ENCODE results near the gene DRC3. TPM values are rescaled to one million over a fixed set of nuclear protein-coding genes. Genes with fewer than 3 reads are reported as not detected.

The DRC3 gene
- total and polyA plus RNA-seq, 10 of the 15 experiments (the other 5 are each of a cell fraction or from before 2014, with no cell fraction given), result 0.18 to 2.3 (median 0.60) TPM; not detected in 3

DNA sequence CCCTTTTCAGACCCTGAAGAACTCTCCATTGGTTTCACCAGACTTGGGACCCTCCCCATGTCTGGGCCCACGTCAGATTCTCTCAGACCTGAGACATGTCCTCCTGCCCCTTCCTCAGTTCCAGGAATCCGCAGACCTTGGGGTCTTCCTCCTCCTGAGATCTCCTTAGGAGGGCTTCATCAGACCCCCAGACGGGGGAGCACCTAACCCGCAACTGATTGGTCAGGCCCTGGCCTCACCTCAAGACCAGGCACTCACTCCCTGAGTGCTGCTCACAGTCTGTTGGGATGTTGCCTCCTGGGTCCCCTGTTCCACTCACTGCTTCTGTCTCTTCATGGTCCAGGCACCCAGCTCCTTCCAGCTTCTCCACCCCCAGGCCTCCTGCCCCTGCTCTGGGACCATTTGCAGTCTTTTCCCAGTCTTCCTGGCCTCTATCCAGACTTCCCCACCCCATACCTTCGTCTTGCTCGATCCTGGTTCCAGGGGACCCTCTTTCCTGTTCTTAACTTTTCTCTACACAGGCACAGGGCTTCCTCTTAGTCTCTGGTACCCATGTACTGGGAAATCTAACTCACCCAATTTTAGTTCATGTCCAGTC is 67.7 kb downstream of the DRC3 start:
- ATAC-seq (no peak), FAIRE-seq (no peak), DNase-seq (ENCODE audit: low read depth, low spot score) (no peak)
- ChIA-PET RAD21 (ENCODE audit: unreplicated experiment) (no interaction called here), POLR2A (no interaction called here), SMC1A (ENCODE audit: uncharacterized antibody, unreplicated experiment) (no interaction called here), CTCF (no interaction called here)
- no TSS peak for BruUV-seq (replicated peaks)
- in situ Hi-C loops (cut with MboI), result no loop called here
- no peaks in the 10 kb centered on the region for H3K36me3 ChIP-seq (ENCODE audit: control insufficient read depth in 2 of 2, insufficient read depth in 2 of 2, low read length in 1 of 2)
- H4K20me1 ChIP-seq (ENCODE audit: control insufficient read depth, insufficient read depth), result no peaks in the 10 kb centered on the region
- 45% methylated on average over 6 of the region's 6 CpGs for WGBS (ENCODE audit: insufficient coverage, insufficient replicate concordance, low lambda C conversion rate, missing lambda C conversion rate)
- peaks cover 17% of the 10 kb centered on the region for H3K4me1 ChIP-seq (ENCODE audit: control insufficient read depth, insufficient read depth, low read length)
- H3K27me3 ChIP-seq (replicated peaks in 1 of 2; ENCODE audit: control insufficient read depth in 2 of 2, insufficient read depth in 2 of 2, low read length in 1 of 2), result no peaks in the 10 kb centered on the region
- H3K9me3 ChIP-seq (replicated peaks; ENCODE audit: control insufficient read depth, insufficient read depth, low read length), result no peaks in the 10 kb centered on the region
- intact Hi-C loops (cut with micrococcal nuclease; ENCODE audit: unreplicated experiment), result no loop called here
- no peak for TF ChIP-seq EZH2 (IDR thresholded peaks at IDR 0.05; ENCODE audit: borderline replicate concordance, control insufficient read depth, low read depth, low read length)
- no peak for TF ChIP-seq RELA (IDR thresholded peaks at IDR 0.05; ENCODE audit: borderline replicate concordance, partially characterized antibody)
- no peak for TF ChIP-seq HDAC6 (IDR thresholded peaks at IDR 0.05; ENCODE audit: unreplicated experiment)
- H2AFZ ChIP-seq (ENCODE audit: control insufficient read depth, low read depth, low read length), result peak overlapping the region; percentile 88
- peak overlapping the region; percentile 77 for H3K4me2 ChIP-seq (ENCODE audit: control insufficient read depth, insufficient read depth)
- peak overlapping the region; percentile 87 for H3K4me3 ChIP-seq
- peaks cover 24% of the 10 kb centered on the region for H3K79me2 ChIP-seq (ENCODE audit: control insufficient read depth, insufficient read depth, low read length)
- H3K9ac ChIP-seq (ENCODE audit: control insufficient read depth, insufficient read depth, low read length), result peak overlapping the region; percentile 82
- H3K27ac ChIP-seq (ENCODE audit: control insufficient read depth, insufficient read depth), result 0 out of 2 replicates have a peak overlapping the region, but pooled peaks have one; percentile 18

DNA sequence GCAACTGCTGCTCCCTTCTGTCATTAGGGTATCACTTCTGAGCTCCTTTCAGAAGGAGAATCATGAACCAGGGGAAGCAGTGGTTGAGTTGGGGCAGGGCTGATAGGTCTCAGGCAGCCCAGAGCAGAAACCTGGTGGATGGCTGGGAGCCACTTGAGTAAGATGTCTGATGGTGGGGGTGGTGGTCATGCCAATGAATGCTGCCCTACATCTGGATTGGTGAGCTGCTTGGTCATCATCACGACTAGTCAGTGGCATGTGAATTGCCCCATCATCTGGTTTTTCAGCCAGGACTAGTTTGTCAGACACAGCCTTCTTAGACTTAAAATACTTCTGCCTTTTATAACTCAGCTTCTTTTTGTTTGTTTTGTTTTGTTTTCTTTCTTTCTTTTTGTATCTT is 69.1 kb downstream of the DRC3 start:
- in situ Hi-C loops (cut with MboI), result no loop called here
- peaks cover 17% of the 10 kb centered on the region for H3K4me1 ChIP-seq (ENCODE audit: control insufficient read depth, insufficient read depth, low read length)
- ChIA-PET SMC1A (ENCODE audit: uncharacterized antibody, unreplicated experiment) (no interaction called here), POLR2A (no interaction called here), RAD21 (ENCODE audit: unreplicated experiment) (interaction anchor here (0.8 to 1.0 kb wide), 2 partner anchors 16 to 123 kb away, joined by 3 read pairs; no protein-coding TSS in a partner anchor), CTCF (interaction anchor here (0.7 to 1.1 kb wide), 2 partner anchors 26 to 122 kb away, joined by 3 read pairs; no protein-coding TSS in a partner anchor)
- H4K20me1 ChIP-seq (ENCODE audit: control insufficient read depth, insufficient read depth), result no peaks in the 10 kb centered on the region
- no peak overlapping the region for H2AFZ ChIP-seq (ENCODE audit: control insufficient read depth, low read depth, low read length)
- H3K9ac ChIP-seq (ENCODE audit: control insufficient read depth, insufficient read depth, low read length), result no peak overlapping the region
- no peak for FAIRE-seq
- BruUV-seq (replicated peaks), result no TSS peak
- H3K4me2 ChIP-seq (ENCODE audit: control insufficient read depth, insufficient read depth), result no peak overlapping the region
- no peak overlapping the region for H3K4me3 ChIP-seq
- intact Hi-C loops (cut with micrococcal nuclease; ENCODE audit: unreplicated experiment), result no loop called here
- ATAC-seq, result no peak
- no peak overlapping the region for H3K27ac ChIP-seq (ENCODE audit: control insufficient read depth, insufficient read depth)
- H3K9me3 ChIP-seq (replicated peaks; ENCODE audit: control insufficient read depth, insufficient read depth, low read length), result no peaks in the 10 kb centered on the region
- peaks cover 24% of the 10 kb centered on the region for H3K79me2 ChIP-seq (ENCODE audit: control insufficient read depth, insufficient read depth, low read length)
- no peak for DNase-seq (ENCODE audit: low read depth, low spot score)
- WGBS (ENCODE audit: insufficient coverage, insufficient replicate concordance, low lambda C conversion rate, missing lambda C conversion rate), result 54% methylated on average over 1 of the region's 1 CpG
- H3K36me3 ChIP-seq (ENCODE audit: control insufficient read depth in 2 of 2, insufficient read depth in 2 of 2, low read length in 1 of 2), result peaks cover 0 to 2% of the 10 kb centered on the region in 2 experiments; a peak in 1 of 4 replicates
- no peaks in the 10 kb centered on the region for H3K27me3 ChIP-seq (replicated peaks in 1 of 2; ENCODE audit: control insufficient read depth in 2 of 2, insufficient read depth in 2 of 2, low read length in 1 of 2)
- TF ChIP-seq, protein P1, sequence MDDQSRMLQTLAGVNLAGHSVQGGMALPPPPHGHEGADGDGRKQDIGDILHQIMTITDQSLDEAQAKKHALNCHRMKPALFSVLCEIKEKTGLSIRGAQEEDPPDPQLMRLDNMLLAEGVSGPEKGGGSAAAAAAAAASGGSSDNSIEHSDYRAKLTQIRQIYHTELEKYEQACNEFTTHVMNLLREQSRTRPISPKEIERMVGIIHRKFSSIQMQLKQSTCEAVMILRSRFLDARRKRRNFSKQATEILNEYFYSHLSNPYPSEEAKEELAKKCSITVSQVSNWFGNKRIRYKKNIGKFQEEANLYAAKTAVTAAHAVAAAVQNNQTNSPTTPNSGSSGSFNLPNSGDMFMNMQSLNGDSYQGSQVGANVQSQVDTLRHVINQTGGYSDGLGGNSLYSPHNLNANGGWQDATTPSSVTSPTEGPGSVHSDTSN (IDR thresholded peaks at IDR 0.05; ENCODE audit: insufficient replicate concordance, low read depth, low read length), result no peak
- TF ChIP-seq HCFC1 (IDR thresholded peaks at IDR 0.05; ENCODE audit: low read length), result no peak
- no peak for TF ChIP-seq NR2F1 (conservative IDR thresholded peaks at IDR 0.05)
- TF ChIP-seq TCF7 (IDR thresholded peaks at IDR 0.05; ENCODE audit: borderline replicate concordance), result no peak
- TF ChIP-seq, protein P2, sequence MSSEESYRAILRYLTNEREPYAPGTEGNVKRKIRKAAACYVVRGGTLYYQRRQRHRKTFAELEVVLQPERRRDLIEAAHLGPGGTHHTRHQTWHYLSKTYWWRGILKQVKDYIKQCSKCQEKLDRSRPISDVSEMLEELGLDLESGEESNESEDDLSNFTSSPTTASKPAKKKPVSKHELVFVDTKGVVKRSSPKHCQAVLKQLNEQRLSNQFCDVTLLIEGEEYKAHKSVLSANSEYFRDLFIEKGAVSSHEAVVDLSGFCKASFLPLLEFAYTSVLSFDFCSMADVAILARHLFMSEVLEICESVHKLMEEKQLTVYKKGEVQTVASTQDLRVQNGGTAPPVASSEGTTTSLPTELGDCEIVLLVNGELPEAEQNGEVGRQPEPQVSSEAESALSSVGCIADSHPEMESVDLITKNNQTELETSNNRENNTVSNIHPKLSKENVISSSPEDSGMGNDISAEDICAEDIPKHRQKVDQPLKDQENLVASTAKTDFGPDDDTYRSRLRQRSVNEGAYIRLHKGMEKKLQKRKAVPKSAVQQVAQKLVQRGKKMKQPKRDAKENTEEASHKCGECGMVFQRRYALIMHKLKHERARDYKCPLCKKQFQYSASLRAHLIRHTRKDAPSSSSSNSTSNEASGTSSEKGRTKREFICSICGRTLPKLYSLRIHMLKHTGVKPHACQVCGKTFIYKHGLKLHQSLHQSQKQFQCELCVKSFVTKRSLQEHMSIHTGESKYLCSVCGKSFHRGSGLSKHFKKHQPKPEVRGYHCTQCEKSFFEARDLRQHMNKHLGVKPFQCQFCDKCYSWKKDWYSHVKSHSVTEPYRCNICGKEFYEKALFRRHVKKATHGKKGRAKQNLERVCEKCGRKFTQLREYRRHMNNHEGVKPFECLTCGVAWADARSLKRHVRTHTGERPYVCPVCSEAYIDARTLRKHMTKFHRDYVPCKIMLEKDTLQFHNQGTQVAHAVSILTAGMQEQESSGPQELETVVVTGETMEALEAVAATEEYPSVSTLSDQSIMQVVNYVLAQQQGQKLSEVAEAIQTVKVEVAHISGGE (CRISPR knock-in tag; IDR thresholded peaks at IDR 0.05), result no peak
- TF ChIP-seq, protein P3, sequence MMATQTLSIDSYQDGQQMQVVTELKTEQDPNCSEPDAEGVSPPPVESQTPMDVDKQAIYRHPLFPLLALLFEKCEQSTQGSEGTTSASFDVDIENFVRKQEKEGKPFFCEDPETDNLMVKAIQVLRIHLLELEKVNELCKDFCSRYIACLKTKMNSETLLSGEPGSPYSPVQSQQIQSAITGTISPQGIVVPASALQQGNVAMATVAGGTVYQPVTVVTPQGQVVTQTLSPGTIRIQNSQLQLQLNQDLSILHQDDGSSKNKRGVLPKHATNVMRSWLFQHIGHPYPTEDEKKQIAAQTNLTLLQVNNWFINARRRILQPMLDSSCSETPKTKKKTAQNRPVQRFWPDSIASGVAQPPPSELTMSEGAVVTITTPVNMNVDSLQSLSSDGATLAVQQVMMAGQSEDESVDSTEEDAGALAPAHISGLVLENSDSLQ (IDR thresholded peaks at IDR 0.05), result no peak
- TF ChIP-seq NR2C2 (IDR thresholded peaks at IDR 0.05; ENCODE audit: borderline replicate concordance, control insufficient read depth, insufficient read length, low read depth), result no peak
- no peak for TF ChIP-seq KLF5 (IDR thresholded peaks at IDR 0.05; ENCODE audit: partially characterized antibody)
